Frontal cortex (tissue), 4 donors: ENCODE results near the gene SLC35D2. TPM values are rescaled to one million over a fixed set of nuclear protein-coding genes. Genes with fewer than 3 reads are reported as not detected.
A peak's percentile ranks its signal among the peaks of the same experiment; 100 is the strongest.
"Not testable (repeated sequence)": the region's sequence is repeated elsewhere in the genome, so short reads cannot be mapped to it uniquely, and the experiment has no call there.

Experiments
- DNase-seq, 2 donors: peaks; one replicate each; pipeline ENCODE4 v3.0.0; 2012; ENCODE audit warnings: low spot score in 2 of 2
- FAIRE-seq: peaks from 2 replicates; lab custom pipeline; 2012; peaks lifted over from hg19 to GRCh38; lab: Jason Lieb, UNC
- total RNA-seq: library from RNA; depleted of rRNA; stranded (reverse); fragments of >200 nt; gene quantifications from one replicate; pipeline ENCODE4 v1.2.3, GENCODE V29; 2014
- donor health status: control.
- donor health status: control.
- donor health status: control.

Gene SLC35D2
- total RNA-seq, 1 donor from 2014 or later, result 2.9 TPM

DNA sequence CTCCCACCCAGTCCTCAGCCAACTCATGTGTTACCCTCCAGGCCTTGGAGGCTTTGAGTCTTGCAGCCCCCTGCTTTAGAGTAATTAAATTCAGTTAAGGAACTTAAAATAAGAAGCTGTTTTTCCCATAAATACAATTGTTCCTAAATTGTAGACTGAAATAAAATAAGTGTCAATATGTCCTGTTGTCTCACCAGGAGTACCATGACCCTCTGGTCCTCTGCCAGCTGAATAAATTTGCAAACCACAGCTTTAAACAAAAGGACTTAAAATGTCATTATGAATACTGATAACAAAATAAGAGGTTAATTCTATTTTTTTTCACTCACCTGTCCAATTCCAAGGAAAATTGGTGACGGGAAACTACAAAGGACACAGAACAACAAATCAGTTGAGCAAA is 15.6 kb downstream of the SLC35D2 start:
- no peak for DNase-seq
- FAIRE-seq, result no peak

DNA sequence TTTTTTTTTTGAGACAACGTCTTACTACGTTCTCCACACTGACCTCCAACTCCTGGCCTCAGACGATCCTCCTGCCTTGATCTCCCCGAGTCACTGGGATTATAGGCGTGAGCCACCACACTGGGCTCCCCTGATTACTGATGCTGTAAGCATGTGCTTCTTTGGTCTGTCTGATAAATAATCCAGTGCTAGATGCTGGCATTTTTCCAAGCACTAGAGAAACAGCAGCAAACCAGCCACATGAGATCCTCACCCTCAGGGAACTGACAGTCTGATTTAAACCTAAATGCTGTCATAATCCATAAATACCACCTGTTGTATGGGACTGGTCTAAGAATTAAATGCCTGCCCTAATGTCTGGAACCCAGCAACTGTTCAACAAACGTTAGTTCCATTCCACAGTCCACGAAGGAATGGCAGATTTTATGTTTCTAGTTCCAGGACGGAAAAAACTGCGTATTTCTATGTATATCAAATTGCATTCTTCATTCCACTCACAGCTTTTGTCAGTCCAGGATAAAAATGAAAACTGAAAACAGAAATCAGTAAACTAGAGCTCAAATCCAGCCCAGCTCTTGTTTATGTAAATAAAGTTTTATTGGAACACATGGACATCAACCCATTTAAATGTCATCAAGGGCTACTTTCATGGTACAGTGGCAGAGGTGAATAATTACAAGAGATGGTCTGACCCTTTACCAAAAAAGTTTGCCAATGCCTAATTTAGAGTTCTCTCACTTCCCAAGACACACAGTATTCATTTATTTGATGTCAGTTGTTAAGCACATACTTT is 20.1 kb downstream of the SLC35D2 start:
- DNase-seq (no peak), FAIRE-seq (no peak)

DNA sequence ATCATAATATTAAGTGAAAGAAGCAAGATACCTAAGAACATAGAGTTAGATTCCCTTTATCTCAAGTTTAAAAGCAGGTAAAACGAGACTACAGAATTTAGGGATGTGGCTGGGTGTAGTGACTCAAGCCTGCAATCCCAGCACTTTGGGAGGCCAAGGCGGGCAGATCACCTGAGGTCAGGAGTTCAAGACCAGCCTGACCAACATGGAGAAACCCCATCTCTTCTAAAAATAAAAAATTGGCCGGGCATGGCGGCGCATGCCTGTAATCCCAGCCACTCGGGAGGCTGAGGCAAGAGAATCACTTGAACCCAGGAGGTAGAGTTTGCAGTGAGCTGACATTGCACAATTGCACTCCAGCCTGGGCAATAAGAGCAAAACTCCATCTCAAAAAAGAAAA is 21.4 kb downstream of the SLC35D2 start:
- not testable (repeated sequence) for FAIRE-seq

DNA sequence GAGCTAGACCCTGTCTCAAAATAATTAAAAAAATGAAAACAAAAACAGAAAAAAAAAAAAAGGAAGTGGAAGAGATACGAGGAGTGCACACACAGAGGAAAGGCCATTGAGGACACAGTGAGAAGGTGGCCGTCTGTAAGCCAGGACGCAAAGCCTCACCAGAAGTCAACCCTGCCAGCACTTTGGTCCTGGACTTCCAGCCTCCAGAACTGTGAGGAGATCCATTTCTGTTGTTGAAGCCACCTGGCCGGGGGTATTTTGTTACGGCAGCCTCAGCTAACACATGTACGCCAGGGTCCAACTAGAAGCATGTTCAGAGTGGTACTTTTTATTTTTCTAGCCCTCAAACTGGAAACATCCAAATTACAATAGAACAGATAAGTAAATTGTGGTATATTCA is 21.8 kb downstream of the SLC35D2 start:
- no peak for DNase-seq

More for the DNA sequence above, 21.4 kb downstream of the SLC35D2 start:
- DNase-seq, result not testable (repeated sequence)

DNA sequence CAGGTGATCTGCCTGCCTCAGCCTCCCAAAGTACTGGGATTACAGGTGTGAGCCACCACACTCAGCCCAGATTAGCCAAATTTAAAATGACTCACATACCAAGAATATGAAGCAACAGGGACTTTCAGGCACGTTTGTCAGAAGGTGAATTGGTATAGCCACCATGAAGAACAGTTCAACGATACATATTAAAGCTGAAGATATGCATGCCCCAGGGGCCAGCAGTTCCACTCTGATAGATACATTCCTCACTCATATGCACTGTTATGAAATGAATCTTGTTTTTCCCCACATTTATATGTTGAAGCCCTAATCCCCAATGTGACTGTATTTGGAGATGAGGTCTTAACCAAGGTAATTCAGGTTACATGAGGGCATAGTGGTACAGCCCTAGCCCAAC is 22.5 kb downstream of the SLC35D2 start:
- DNase-seq (no peak), FAIRE-seq (no peak)

More for the DNA sequence above, 21.8 kb downstream of the SLC35D2 start:
- FAIRE-seq, result no peak

DNA sequence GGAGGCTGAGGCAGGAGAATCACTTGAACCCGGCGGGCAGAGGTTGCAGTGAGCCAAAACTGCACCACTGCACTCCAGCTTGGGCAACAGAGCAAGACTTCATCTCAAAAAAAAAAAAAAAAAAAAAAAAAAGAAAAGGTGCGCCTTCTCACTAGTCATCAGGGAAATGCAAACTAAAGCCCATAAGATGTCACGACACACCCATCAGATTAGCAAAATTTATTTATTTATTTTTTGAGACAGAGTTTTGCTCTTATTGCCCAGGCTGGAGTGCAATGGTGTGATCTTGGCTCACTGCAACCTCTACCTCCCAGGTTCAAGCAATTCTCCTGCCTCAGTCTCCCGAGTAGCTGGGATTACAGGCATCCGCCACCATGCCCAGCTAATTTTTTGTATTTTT is 23.0 kb downstream of the SLC35D2 start:
- FAIRE-seq, result not testable (repeated sequence)

DNA sequence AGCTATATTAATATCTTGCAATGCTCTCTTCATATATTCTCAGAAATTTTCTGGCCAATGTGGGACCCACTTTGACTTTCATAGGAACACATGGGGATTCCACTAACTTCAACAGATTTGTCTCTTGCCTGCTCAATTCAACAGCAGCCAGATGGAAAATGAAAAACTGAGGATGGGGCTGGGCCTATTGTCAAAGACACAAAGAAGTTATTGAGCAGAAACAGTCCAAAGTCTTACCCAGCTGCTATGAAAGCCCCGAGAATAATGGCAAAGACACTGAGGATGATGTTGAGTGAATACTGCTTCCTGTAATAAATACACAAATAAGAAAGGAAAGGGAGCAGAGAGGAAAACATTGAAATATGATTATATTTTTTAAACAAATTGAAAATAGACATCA is 32.6 kb downstream of the SLC35D2 start:
- peak; percentile 70 for FAIRE-seq

More for the DNA sequence above, 23.0 kb downstream of the SLC35D2 start:
- DNase-seq, result not testable (repeated sequence)

DNA sequence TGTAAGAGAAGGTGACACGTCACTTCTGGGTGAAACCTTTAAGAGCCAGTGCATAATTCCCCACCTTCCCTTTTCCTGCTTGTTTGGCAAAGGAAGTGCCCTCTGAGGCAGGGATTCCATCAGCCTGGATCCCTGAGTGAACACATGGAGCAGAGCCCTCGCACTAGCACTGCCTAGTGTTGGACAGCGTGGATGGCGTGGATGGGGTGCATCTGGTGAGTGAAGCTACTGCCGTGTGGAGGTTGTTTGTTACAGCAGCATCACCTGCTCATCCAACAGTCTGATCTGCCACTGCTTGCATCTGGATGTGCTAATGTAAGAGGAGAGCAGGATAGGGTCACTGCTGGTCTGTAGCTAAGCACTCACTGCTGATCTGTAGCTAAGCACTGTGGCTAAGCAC is 35.2 kb downstream of the SLC35D2 start:
- no peak for FAIRE-seq
- DNase-seq, result no peak

More for the DNA sequence above, 32.6 kb downstream of the SLC35D2 start:
- DNase-seq, result peak in 1 of 2 donors; percentile 17

DNA sequence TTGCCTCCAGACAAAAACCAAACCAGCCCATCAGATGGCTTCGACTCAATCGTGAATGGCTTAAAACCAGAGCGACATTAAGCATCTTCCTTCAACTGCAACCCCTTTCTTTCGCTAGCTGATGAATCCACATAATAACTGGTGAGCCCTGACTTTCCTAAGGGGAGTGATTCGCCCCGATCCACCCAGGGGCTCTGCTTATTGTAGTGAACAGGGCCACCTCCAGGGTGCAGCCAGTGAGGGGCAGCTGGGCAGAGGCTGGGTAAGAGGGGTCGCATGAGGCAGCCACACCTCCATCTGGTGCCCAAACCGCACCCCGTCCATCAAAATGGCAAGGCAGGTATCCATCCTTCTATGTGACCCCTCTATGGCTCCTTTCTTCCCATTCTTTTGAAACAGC is 38.0 kb downstream of the SLC35D2 start:
- no peak for FAIRE-seq
- DNase-seq, result no peak

DNA sequence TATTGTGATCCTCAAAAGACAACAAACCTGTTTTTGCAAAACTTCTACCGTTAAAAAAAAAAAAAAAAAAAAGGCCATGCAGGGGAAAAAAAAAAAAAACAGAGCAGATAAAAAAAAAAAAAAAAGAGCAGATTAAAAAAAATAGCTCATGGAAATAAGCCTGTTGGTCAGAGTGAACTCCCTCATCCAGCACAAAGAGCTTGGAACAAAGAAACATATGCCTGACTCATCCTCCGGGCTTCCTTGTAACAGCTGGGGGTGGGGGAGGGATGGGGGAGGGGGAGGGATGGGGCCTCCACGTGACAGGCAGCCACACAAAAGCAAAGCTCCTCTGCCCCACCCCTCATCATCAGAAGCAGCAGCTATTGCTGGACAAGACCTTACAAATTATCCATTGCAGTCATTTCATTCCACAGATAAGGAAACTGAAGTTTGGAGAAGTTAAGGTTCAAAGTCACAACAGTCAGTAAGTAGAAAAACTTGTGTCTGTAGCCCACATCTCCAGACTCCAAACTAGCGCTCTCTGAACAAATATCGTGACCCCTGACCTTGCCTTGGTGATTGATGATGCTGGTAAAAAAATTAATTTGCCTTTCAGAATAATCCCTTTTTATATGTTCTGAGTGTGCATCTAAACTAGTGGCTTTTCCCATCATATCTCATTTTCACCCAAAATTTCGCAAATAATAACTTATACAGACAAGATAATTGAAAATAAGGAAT is 38.9 kb downstream of the SLC35D2 start:
- FAIRE-seq (peak; percentile 21), DNase-seq (peak; percentile 48 to 63)

DNA sequence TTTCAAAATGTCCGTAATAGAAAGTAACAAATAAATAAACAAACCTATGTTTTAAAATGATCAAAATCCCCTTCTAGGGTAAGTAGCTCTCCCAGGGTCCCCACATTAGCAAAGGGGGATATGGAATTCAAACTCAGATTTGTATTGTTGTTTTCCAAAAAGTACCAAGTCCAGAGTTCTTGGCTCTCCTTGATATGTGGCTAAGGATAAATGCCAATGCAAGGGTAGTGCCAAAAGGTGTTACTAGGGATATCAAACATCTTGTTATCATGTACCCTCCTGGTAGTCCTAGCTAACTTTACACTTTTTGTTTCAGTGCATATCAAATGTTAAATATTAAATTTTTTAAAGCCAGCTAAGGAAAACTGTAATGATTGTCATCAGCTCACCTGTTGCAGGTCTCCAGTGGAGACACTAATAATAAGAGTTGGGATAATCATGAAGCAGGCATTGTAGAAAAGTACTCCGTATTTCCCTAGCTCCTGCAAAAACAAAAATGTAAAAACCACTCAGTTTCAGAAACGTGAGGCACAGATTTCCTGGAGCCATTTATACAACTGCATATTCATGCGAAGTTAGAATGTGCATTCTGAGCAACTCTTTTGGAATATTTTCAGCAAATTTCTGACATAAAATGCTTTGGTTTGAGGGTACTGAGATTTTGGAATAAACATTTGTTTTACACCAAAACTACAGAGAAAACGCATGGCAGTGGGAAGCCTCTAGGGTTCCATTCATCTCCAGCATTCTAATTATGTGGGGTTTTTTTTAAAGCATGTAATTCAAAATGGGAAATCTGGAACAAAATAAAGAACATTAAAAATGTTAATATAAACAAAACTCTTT is 39.8 kb downstream of the SLC35D2 start:
- DNase-seq (no peak), FAIRE-seq (no peak)

DNA sequence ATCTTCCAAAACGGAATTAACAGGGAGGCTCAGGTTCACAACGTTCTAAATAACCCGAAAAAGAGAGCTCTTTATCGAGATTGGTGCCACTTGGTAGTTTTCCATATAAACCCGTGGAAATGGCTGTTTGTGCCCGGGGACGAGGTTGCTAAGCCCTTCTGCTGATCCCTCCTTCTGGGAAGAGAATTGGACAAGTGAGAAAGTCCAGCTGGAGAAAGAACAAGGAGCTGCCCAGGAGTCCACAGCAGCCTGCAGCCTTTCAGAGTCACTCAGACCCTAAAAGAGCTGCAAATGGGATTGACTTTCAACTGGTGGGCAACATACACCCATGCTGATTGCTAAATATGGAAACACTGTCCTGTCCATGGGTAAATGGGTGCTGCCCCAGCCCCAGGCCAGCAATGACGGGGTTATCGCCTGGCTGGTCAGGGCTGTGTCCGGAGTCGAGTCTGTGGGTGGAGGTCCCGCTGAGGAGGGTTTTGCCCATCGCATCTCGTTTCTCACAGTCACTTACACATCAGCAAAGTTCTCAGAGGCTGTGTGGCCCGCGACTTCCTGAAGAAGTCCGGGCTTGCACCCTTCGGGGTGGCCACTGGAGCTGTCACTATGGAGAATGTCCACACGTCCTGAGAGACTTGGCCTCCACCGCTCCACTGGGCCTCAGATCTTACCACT is 40.8 kb downstream of the SLC35D2 start:
- DNase-seq (no peak), FAIRE-seq (no peak)

DNA sequence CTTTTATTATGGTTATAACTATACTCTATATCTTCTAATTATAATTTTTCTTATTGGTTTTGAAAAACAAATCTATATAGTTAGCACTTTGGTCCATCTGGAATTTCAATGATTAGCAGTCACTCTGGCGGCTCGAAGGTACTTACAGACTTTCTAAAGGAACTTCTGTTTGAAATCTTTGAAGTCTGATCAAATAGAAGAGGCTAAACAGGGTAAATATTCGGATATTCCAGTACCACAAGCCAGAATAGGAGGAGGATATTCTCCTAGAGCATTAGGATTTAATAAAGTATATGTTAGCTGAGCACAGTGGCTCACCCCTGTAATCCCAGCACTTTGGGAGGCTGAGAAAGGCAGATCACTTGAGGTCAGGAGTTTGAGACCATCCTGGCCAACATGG is 42.8 kb downstream of the SLC35D2 start:
- DNase-seq, result no peak
- no peak for FAIRE-seq

DNA sequence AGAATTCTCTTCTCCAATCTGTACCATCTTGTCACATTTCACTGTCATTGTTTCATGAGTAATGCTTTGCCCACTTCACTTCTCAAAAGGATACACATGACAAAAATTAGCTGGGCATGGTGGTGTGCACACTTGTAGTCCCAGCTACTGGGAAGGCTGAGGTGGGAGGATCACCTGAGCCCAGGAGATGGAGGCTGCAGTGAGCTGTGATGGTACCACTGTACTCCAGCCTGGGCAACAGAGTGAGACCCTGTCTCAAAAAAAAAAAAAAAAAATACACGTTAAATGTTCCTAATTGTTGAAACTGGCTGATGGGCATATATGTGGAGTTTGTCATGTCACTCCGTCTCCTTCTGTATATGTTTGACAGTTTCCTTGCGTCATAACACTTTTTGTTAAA is 45.2 kb downstream of the SLC35D2 start:
- DNase-seq (no peak), FAIRE-seq (no peak)

DNA sequence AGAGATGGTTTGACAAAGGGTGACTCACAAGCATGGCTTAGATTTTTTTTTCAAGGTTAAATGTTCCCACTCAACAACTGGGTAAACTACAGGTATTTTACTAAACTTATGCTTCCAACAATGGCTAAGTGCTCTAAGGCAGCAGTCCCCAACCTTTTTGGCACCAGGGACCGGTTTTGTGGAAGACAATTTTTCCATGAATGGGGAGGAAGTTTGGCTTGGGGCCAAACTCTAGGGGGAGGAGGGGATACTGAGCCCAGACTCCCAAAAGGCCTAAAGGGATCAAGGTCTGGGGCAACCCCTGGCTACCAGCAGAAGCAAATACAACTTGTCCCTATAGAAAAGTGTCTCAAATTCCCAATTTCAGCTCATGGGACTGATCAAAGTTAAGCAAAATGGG is 49.6 kb downstream of the SLC35D2 start:
- DNase-seq, result no peak
- FAIRE-seq, result no peak

DNA sequence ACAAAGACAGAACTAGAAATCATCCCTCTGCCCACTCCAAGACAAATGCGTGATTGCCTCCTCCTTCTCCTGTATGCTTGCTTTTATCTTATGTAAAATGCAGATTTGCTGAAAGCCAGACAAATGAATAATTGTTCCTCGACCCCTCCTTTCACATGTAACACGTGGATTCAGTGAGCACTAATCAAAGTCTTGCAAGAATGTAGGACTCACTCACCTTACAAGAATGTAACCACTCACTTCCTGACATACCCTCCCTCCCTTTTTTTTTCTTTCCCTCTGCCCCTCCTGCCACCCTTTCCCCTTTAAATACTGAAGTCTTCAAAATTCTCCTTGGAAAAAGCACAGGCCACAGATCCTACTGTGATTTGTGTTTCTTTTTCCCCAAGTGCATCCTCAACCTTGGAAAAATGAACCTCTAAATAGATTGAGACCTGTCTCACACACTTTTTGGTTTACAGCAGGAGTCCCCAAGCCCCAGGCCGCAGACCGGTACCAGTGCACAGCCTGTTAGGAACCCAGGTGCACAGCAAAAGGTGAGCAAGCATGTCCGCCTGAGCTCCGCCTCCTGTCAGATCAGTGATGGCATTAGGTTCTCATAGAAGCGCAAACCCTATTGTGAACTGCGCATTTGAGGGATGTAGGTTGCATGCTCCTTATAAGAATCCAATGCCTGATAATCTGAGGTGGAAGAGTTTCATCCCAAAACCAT is 52.1 kb downstream of the SLC35D2 start:
- no peak for DNase-seq
- FAIRE-seq, result no peak

DNA sequence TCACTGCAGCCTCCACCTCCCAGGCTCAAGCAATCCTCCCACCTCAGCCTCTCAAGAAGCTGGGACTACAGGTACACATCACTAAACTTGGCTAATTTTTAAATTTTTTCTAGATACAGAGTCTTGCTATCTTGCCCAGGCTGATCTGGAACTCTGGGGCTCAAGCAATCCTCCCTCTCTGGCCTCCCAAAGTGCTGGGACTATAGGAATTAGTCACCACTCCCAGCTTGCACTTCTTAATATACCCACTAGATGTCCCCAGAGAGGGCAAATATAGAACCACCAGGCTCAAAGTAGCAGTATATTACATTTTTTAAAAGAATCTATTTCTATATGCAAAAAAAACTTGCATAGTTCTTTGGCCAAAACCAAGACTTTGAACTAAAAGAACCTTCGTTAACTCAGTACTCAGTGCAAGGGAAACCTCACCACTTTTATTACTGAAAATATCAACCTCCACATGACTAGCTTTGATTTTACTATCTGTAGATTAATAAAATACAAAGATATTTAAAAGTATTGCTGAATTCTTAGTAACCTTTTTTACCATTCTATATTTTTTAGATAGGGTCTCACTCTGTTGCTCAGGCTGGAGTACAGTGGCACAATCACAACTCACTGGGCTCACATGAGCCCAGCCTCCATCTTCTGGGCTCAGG is 55.7 kb downstream of the SLC35D2 start:
- FAIRE-seq, result no peak
- DNase-seq, result peak; percentile 14 to 54

DNA sequence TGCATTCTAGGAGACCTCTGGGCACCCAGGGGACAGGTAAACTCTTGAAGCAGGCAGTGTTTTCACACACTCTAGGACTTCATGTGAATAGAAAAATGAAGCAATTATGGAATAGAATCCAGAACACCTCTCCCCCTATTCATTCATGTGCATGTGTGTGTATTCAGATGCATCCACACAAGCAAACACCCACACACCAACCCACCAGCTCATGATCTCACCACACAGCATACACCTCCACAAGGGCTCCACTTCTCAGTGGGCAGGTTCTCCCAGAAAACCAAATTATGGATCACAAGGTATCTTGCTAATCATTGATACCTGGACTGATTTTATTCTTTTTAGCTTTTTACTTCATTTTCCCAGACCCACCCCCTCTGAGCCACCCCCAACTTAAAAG is 60.3 kb downstream of the SLC35D2 start:
- no peak for FAIRE-seq
- no peak for DNase-seq

DNA sequence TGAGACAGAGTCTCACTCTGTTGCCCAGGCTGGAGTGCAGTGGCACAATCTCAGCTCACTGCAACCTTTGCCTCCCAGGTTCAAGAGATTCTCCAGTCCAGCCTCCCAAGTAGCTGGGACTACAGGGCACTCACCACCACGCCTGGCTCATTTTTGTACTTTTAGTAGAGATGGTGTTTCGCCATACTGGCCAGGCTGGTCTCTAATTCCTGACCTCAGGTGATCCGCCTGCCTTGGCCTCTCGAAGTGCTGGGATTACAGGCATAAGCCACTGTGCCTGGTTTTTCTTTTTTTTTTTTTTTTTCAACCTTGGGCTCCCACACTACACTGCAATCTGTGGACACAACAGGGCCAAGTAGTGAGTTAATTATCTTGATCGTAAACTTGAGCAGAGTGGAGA is 60.8 kb downstream of the SLC35D2 start:
- DNase-seq, FAIRE-seq: not testable (repeated sequence)
